H1 (cell line): Measurements from ENCODE around the gene PTPRCAP. TPM values are rescaled to one million over a fixed set of nuclear protein-coding genes. Genes with fewer than 3 reads are reported as not detected.

Experiments
- ASH2L ChIP-seq: fragments of 200-600, 300-600 bp; sonication (generic); IDR thresholded peaks from one replicate; pipeline ENCODE4 v1.7.1; 2017; ENCODE audit warnings: low read length
- HDAC6 ChIP-seq: IDR thresholded peaks from one replicate; pipeline ENCODE4 v1.7.1; 2012; ENCODE audit warnings: low read depth, mild to moderate bottlenecking, inconsistent platforms, low read length, moderate library complexity
- NANOG ChIP-seq: IDR thresholded peaks from 2 replicates; pipeline ENCODE4 v1.6.1; 2011; ENCODE audit warnings: low read length, low read depth, mild to moderate bottlenecking, inconsistent platforms; ENCODE audit not compliant: insufficient read depth, poor library complexity, severe bottlenecking
- RXRA ChIP-seq: IDR thresholded peaks from 2 replicates; pipeline ENCODE4 v1.6.1; 2011; ENCODE audit warnings: low read depth, mild to moderate bottlenecking, low read length, moderate library complexity; ENCODE audit not compliant: insufficient read depth
- TAF7 ChIP-seq: optimal IDR thresholded peaks from 2 replicates; pipeline ENCODE3; 2011; ENCODE audit warnings: low read depth, mild to moderate bottlenecking, inconsistent platforms, low read length, moderate library complexity, borderline replicate concordance
- ZNF274 ChIP-seq: IDR thresholded peaks from 2 replicates; pipeline ENCODE4 v1.7.0; 2012; ENCODE audit warnings: low read length, borderline replicate concordance; ENCODE audit errors: extremely low read depth
- polyA plus RNA-seq, 7 experiments: library from polyadenylated mRNA; depleted of rRNA in 3 of 7; stranded (reverse) in 5 of 7; unstranded in 2 of 7; fragments of >200 nt in 5 of 7; fragments of 200-250 nt in 2 of 7; gene quantifications; 1 replicate in 5 of 7; 2 replicates in 1 of 7; 4 replicates in 1 of 7; pipeline versions ENCODE4 v1.2.1 to v1.2.3, GENCODE V29; 2011 to 2013; ENCODE audit warnings: missing spikeins in 2 of 7, mixed read lengths in 2 of 7
- total RNA-seq: library from RNA; stranded (reverse); fragmentation: NEBNext Ultra II Directional; extraction: Animal tissue kit (Norgen Biotek cat#: 25700); gene quantifications from 2 replicates; pipeline ENCODE4 v1.2.1, GENCODE V29; 2021

The PTPRCAP gene
- total and polyA plus RNA-seq, 2 of the 8 experiments (the other 6 are each of a cell fraction or from before 2014, with no cell fraction given), result 0.78 to 6.7 TPM

DNA sequence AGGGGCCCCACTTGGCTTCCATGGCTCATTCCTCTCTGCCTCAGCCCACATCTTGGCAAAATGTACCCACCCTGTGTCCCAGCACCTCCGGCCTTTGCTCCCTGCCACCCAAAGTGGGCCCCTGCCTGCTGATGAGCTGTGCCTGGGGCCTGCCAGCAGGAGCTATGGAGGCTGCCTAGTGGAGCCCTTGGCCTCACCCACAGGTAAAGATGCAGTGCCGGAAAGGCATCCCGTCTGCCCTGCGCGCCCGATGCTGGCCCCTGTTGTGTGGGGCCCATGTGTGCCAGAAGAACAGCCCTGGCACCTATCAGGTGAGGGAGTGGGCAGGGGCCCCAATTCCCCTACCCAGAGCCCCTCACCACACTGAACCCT is 32.3 kb downstream of the PTPRCAP start (continued):
- TF ChIP-seq ZNF274 (no peak), ASH2L (no peak), HDAC6 (no peak), TAF7 (no peak), RXRA (no peak), NANOG (no peak)
